A549 (cell line): Measurements from ENCODE around the gene FGGY. TPM values are rescaled to one million over a fixed set of nuclear protein-coding genes. Genes with fewer than 3 reads are reported as not detected.

ENCODE experiments used
- ATAC-seq, 2 experiments: fragments of 200-7000 bp in 1 of 2; fragments of >200 bp in 1 of 2; cut with Nextera tagmentation in 1 of 2; cut with Tn5 transposase in 1 of 2; 3 replicates each; pipeline versions ENCODE4 v1.8.0 to v1.9.1; 2018 to 2020; ENCODE audit warnings: mild to moderate bottlenecking in 1 of 2, moderate library complexity in 1 of 2
- CTCF ChIA-PET: fragments of 300-600 bp; sonication (Branson Sonifier 250); formaldehyde crosslinking; extraction: SDS; loops from one replicate; lab custom pipeline; 2021; ENCODE audit warnings: antibody characterized with exemption, inconsistent platforms; lab: Yijun Ruan, JAX
- POLR2A ChIA-PET: fragments of 350-600 bp; formaldehyde crosslinking; extraction: SDS; loops from one replicate; lab custom pipeline; 2021; ENCODE audit warnings: antibody characterized with exemption, inconsistent platforms; lab: Yijun Ruan, JAX
- DNase-seq, 2 experiments: peaks; one replicate each; pipeline versions ENCODE4 v3.0.0 to v3.0.0-alpha.2; 2011 to 2016; ENCODE audit warnings: low read depth in 1 of 2, low spot score in 1 of 2
- FAIRE-seq: peaks from 2 replicates; lab custom pipeline; 2011; peaks lifted over from hg19 to GRCh38; lab: Jason Lieb, UNC
- H3K27ac ChIP-seq, 2 experiments: fragments of >200 bp; sonication (Bioruptor Twin); formaldehyde crosslinking; 3 replicates each; pipeline ENCODE4 v1.5.1; 2016 to 2017
- H3K4me1 ChIP-seq: fragments of >200 bp; sonication (Bioruptor Twin); formaldehyde crosslinking; 3 replicates; pipeline ENCODE4 v1.6.1; 2016
- H3K4me2 ChIP-seq: fragments of >200 bp; sonication (Bioruptor Twin); formaldehyde crosslinking; 3 replicates; pipeline ENCODE4 v1.6.1; 2016
- H3K4me3 ChIP-seq: fragments of >200 bp; sonication (Bioruptor Twin); formaldehyde crosslinking; 3 replicates; pipeline ENCODE4 v1.5.1; 2016
- H3K9me3 ChIP-seq: fragments of >200 bp; sonication (Bioruptor Twin); formaldehyde crosslinking; 3 replicates; pipeline ENCODE4 v1.6.1; 2016
- ATOH8 ChIP-seq: fragments of 250-450 bp; sonication (Bioruptor Pico); IDR thresholded peaks from 2 replicates; pipeline ENCODE4 v1.5.0; 2020; ENCODE audit warnings: low read depth, mild to moderate bottlenecking, moderate library complexity
- BCL3 ChIP-seq: fragments of >200 bp; sonication (Bioruptor Twin); formaldehyde crosslinking; IDR thresholded peaks from 3 replicates; pipeline ENCODE4 v1.6.1; 2016
- CBX8 ChIP-seq: fragments of 200-600 bp; sonication (generic); IDR thresholded peaks from 2 replicates; pipeline ENCODE4 v1.6.1; 2016
- CHD2 ChIP-seq: fragments of 150-350 bp; IDR thresholded peaks from 2 replicates; pipeline ENCODE4 v1.6.1; 2014; ENCODE audit warnings: low read length; ENCODE audit not compliant: partially characterized antibody
- CHD4 ChIP-seq: fragments of 200-600 bp; sonication (generic); IDR thresholded peaks from 2 replicates; pipeline ENCODE4 v1.6.1; 2016; ENCODE audit warnings: antibody characterized with exemption, mild to moderate bottlenecking, borderline replicate concordance
- CTCF ChIP-seq: fragments of >200 bp; sonication (Bioruptor Twin); formaldehyde crosslinking; IDR thresholded peaks from 3 replicates; pipeline ENCODE4 v1.5.1; 2016
- EP300 ChIP-seq, 2 experiments: fragments of >200 bp; sonication (Bioruptor Twin); formaldehyde crosslinking; IDR thresholded peaks; 2 replicates in 1 of 2; 3 replicates in 1 of 2; pipeline ENCODE4 v1.6.1; 2016 to 2017
- GATA3 ChIP-seq: IDR thresholded peaks from 2 replicates; pipeline ENCODE4 v1.6.1; 2012; ENCODE audit warnings: borderline replicate concordance
- HEYL ChIP-seq: fragments of 250-450 bp; sonication (Bioruptor Pico); IDR thresholded peaks from 2 replicates; pipeline ENCODE4 v1.8.0; 2021; ENCODE audit warnings: mild to moderate bottlenecking, moderate library complexity
- HOXA7 ChIP-seq: fragments of 250-450 bp; sonication (Bioruptor Pico); IDR thresholded peaks from 2 replicates; pipeline ENCODE4 v1.5.0; 2020; ENCODE audit warnings: mild to moderate bottlenecking, moderate library complexity
- HOXB13 ChIP-seq: fragments of 250-450 bp; sonication (Bioruptor Pico); IDR thresholded peaks from 2 replicates; pipeline ENCODE4 v1.5.0; 2020; ENCODE audit warnings: low read depth, mild to moderate bottlenecking, moderate library complexity
- JUN ChIP-seq, 2 experiments: fragments of >200 bp; sonication (Bioruptor Twin); formaldehyde crosslinking; IDR thresholded peaks; 2 replicates in 1 of 2; 3 replicates in 1 of 2; pipeline ENCODE4 v1.6.1; 2016 to 2017
- KDM1A ChIP-seq: fragments of 200-600 bp; sonication (generic); IDR thresholded peaks from 2 replicates; pipeline ENCODE4 v1.6.1; 2016; ENCODE audit warnings: low read depth, mild to moderate bottlenecking
- MAX ChIP-seq: IDR thresholded peaks from 2 replicates; pipeline ENCODE4 v1.6.1; 2012
- NFE2L2 ChIP-seq: fragments of 150-350 bp; conservative IDR thresholded peaks from 2 replicates; pipeline ENCODE4 v1.6.1; 2014; ENCODE audit warnings: low read length
- NPAS2 ChIP-seq: fragments of 250-450 bp; sonication (Bioruptor Pico); IDR thresholded peaks from 2 replicates; pipeline ENCODE4 v1.8.0; 2022; ENCODE audit warnings: mild to moderate bottlenecking, moderate library complexity, borderline replicate concordance
- PBX3 ChIP-seq: IDR thresholded peaks from 2 replicates; pipeline ENCODE4 v1.6.1; 2012
- POLR2A ChIP-seq: IDR thresholded peaks from 2 replicates; pipeline ENCODE4 v1.6.1; 2012; ENCODE audit warnings: mild to moderate bottlenecking, low read length
- RAD21 ChIP-seq, 2 experiments: fragments of >200 bp in 1 of 2; sonication (Bioruptor Twin) in 1 of 2; formaldehyde crosslinking in 1 of 2; IDR thresholded peaks in 1 of 2; conservative IDR thresholded peaks in 1 of 2; 2 replicates in 1 of 2; 3 replicates in 1 of 2; pipeline ENCODE4 v1.6.1; 2012 to 2018; ENCODE audit warnings: inconsistent platforms in 1 of 2
- RCOR1 ChIP-seq: fragments of 150-350 bp; IDR thresholded peaks from 2 replicates; pipeline ENCODE4 v1.6.1; 2014; ENCODE audit warnings: antibody characterized with exemption, low read length, low read depth
- RFX5 ChIP-seq: fragments of 450-650 bp; IDR thresholded peaks from 2 replicates; pipeline ENCODE4 v1.7.1; 2014; ENCODE audit warnings: antibody characterized with exemption, mild to moderate bottlenecking, moderate library complexity
- SREBF2 ChIP-seq: fragments of 450-650 bp; IDR thresholded peaks from 2 replicates; pipeline ENCODE4 v1.6.1; 2014; ENCODE audit warnings: mild to moderate bottlenecking, moderate library complexity
- USF2 ChIP-seq: fragments of 450-650 bp; IDR thresholded peaks from 2 replicates; pipeline ENCODE4 v1.6.1; 2014; ENCODE audit warnings: antibody characterized with exemption
- ZC3H11A ChIP-seq: fragments of 450-650 bp; IDR thresholded peaks from 2 replicates; pipeline ENCODE4 v1.6.1; 2014; ENCODE audit warnings: antibody characterized with exemption, mild to moderate bottlenecking
- ZFP36 ChIP-seq: fragments of 450-650 bp; IDR thresholded peaks from 2 replicates; pipeline ENCODE4 v1.6.1; 2014; ENCODE audit warnings: borderline replicate concordance; ENCODE audit not compliant: partially characterized antibody
- ZNF302 ChIP-seq: fragments of 250-450 bp; sonication (Bioruptor Pico); IDR thresholded peaks from 2 replicates; pipeline ENCODE4 v1.9.0; 2021; ENCODE audit warnings: inconsistent platforms, mild to moderate bottlenecking, moderate library complexity
- ZSCAN20 ChIP-seq: fragments of 250-450 bp; sonication (Bioruptor Pico); IDR thresholded peaks from 2 replicates; pipeline ENCODE4 v1.8.0; 2022; ENCODE audit warnings: mild to moderate bottlenecking, moderate library complexity
- WGBS: methylation state at CpG from one replicate; pipeline ENCODE4 v1.1.6; 2017; ENCODE audit errors: missing lambda C conversion rate; 5-methylcytosine and 5-hydroxymethylcytosine counted together
- polyA plus RNA-seq, 4 experiments: library from polyadenylated mRNA; depleted of rRNA in 3 of 4; stranded (reverse); fragments of >200 nt; fragmentation: RNase III in 1 of 4; extraction: RNeasy Plus Mini Kit Qiagen cat#74134 plus additional on column Dnase treatment in 1 of 4; gene quantifications; 2 replicates in 3 of 4; 3 replicates in 1 of 4; pipeline ENCODE4 v1.2.3, GENCODE V29; 2011 to 2017

The FGGY gene
- polyA plus RNA-seq, 2 of the 4 experiments (the other 2 are of a cell fraction): 2.9 to 4.8 TPM

- Histone ChIP-seq H3K4me1 (peaks cover 20% of the 10 kb centered on the region), H3K9me3 (no peaks in the 10 kb centered on the region), H3K27ac (no peak overlapping the region), H3K4me2 (no peak overlapping the region), H3K4me3 (no peak overlapping the region)
- TF ChIP-seq NPAS2 (CRISPR knock-in tag) (no peak), EP300 (IDR thresholded peaks at IDR 0.05) (no peak), USF2 (no peak), MAX (no peak), ZC3H11A (no peak), GATA3 (no peak), RAD21 (conservative IDR thresholded peaks at IDR 0.05 in 1 of 2, IDR thresholded peaks at IDR 0.05 in 1 of 2) (no peak), ATOH8 (CRISPR knock-in tag) (no peak), ZNF302 (CRISPR knock-in tag) (no peak), HOXA7 (CRISPR knock-in tag) (no peak), RCOR1 (no peak), BCL3 (no peak), ZSCAN20 (no peak), PBX3 (no peak), CBX8 (no peak), ZFP36 (no peak), CTCF (no peak), HOXB13 (CRISPR knock-in tag) (no peak), JUN (IDR thresholded peaks at IDR 0.05) (no peak), KDM1A (no peak)
- 80% methylated on average over 1 of the region's 1 CpG for WGBS
- ChIA-PET CTCF (interaction anchor here (1.2 to 3.5 kb wide), 2 partner anchors 16 to 963 kb away, joined by 4 to 9 read pairs; no protein-coding TSS in a partner anchor), POLR2A (no interaction called here)
- ATAC-seq (no peak), FAIRE-seq (no peak), DNase-seq (no peak)
Measured at GRCh38 chr1:59703226-59703917, 406.5 kb downstream of the FGGY start.

- POLR2A ChIA-PET: no interaction called here
- no peak for ATAC-seq
- WGBS: 73% methylated on average over 6 of the region's 6 CpGs
- Histone ChIP-seq H3K27ac (no peak overlapping the region), H3K9me3 (no peaks in the 10 kb centered on the region), H3K4me3 (no peak overlapping the region), H3K4me1 (peaks cover 19% of the 10 kb centered on the region), H3K4me2 (no peak overlapping the region)
- TF ChIP-seq PBX3 (no peak), CHD4 (no peak), USF2 (no peak), HEYL (CRISPR knock-in tag) (no peak), CHD2 (no peak), NFE2L2 (no peak), POLR2A (no peak), RFX5 (no peak), SREBF2 (no peak), JUN (IDR thresholded peaks at IDR 0.05) (no peak), EP300 (IDR thresholded peaks at IDR 0.05) (no peak)
- CTCF ChIA-PET: interaction anchor here (3.5 kb wide), 1 partner anchor 964 kb away, joined by 9 read pairs; no protein-coding TSS in a partner anchor
- no peak for DNase-seq
- no peak for FAIRE-seq
Measured at GRCh38 chr1:59703918-59704378, 407.1 kb downstream of the FGGY start.
